ENCODE data around the gene GLCE.
"Not testable (repeated sequence)": the region's sequence is repeated elsewhere in the genome, so short reads cannot be mapped to it uniquely, and the experiment has no call there.

The GLCE gene

DNA sequence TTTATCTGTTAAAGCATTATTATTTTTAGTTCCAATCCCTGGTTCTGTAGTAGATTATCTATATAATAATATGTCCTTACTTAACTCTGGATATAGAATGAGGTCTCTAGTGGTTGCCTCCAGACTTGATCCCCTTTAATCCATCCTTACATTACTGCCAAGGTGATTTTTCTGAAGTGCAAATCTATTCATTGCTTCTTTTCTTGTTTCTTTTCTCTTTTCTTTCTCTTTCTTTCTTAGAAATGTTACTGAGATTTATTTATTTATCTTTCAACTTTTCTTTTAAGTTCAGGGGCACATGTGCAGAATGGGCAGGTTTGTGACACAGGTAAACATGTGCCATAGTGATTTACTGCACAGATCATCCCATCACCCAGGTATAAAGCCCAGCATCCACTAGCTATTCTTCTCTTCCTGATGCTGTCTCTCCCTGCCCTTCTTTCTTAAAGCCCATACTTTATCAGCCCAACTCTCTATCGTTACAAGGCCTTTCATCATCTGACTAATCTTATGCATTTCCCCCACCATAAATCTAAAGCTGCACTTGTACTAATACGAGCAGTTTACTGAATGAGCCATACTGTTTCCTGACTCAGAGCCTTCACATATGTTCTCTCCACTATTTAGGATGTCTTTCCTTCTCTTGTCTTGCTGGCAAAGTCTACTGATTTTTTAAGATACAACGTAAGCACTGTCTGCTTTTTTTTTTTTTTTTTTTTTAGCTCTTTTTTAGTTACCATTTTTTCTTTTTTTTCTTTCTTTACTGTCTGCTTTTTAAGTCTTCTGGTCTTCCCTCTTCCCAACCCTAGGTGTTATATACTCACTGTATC, 4.6 kb downstream of the GLCE start:
- Histone ChIP-seq H3K4me1 (ENCODE audit: control insufficient read depth, insufficient read depth, low read length) (peaks cover 15% of the 10 kb centered on the region), H3K27me3 (ENCODE audit: control insufficient read depth, insufficient read depth, low read length) (no peaks in the 10 kb centered on the region), H3K4me3 (ENCODE audit: low read length) (no peak overlapping the region), H3K9ac (ENCODE audit: low read length) (no peak overlapping the region), H3K36me3 (ENCODE audit: control insufficient read depth, insufficient read depth, low read length) (no peaks in the 10 kb centered on the region), H3K9me3 (ENCODE audit: control insufficient read depth, low read length) (no peaks in the 10 kb centered on the region)

DNA sequence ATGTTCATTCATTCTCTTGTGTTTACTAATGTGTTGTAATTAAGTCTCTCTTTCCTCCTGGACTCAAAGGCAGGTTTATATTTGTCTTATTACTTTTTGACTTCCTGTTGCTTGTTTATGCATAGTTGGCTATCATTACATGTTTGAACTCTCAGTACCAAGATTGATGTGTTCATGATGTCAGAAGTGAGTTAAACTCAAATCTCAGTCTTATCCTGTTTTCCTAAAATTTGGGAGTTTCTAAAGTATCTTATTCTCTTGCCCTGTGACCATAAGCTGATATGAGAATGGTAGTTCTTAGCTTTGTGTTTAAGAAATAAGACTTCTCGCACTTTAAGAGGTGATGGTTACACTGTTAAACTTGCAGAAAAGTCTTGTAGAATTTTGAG, 5.2 kb downstream of the GLCE start:
- H3K36me3 ChIP-seq (ENCODE audit: control insufficient read depth, insufficient read depth, low read length), result no peaks in the 10 kb centered on the region
- no peaks in the 10 kb centered on the region for H3K27me3 ChIP-seq (ENCODE audit: control insufficient read depth, insufficient read depth, low read length)
- peaks cover 14% of the 10 kb centered on the region for H3K4me1 ChIP-seq (ENCODE audit: control insufficient read depth, insufficient read depth, low read length)
- H3K9ac ChIP-seq (ENCODE audit: low read length), result no peak overlapping the region
- H3K4me3 ChIP-seq (ENCODE audit: low read length), result no peak overlapping the region
- H3K9me3 ChIP-seq (ENCODE audit: control insufficient read depth, low read length), result no peaks in the 10 kb centered on the region

DNA sequence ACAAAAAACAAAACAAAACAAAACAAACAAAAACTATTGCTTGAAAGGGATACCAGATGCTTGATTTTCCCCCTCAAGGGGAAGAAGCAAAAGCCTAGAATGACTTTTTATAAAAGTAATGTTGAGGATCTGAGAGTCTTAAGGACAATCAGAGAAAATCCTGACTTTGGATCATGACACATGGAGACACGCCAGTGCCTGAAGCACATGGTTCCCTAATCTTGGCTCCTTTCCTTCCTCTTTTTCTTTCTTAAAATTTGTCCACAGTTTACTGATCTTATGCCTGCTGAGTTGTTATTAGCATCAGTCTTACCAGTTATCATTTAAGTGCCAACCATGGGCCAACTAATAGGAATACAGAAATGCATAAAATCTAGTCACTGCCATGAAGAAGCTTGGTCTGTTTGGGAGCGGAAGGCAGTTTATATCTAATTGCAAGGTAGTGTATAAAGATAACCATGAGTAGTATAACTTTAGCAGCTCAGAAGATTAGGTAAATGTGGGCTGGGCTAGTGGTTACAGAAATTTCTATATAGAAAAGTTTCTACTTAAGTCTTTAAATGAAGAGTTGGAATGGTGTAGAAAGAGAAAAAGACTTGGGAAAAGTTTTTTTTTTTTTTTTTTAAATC, 6.9 kb downstream of the GLCE start:
- Histone ChIP-seq H3K9me3 (ENCODE audit: control insufficient read depth, low read length) (no peaks in the 10 kb centered on the region), H3K4me1 (ENCODE audit: control insufficient read depth, insufficient read depth, low read length) (peaks cover 14% of the 10 kb centered on the region), H3K36me3 (ENCODE audit: control insufficient read depth, insufficient read depth, low read length) (no peaks in the 10 kb centered on the region), H3K4me3 (ENCODE audit: low read length) (no peak overlapping the region), H3K27me3 (ENCODE audit: control insufficient read depth, insufficient read depth, low read length) (no peaks in the 10 kb centered on the region), H3K9ac (ENCODE audit: low read length) (no peak overlapping the region)

DNA sequence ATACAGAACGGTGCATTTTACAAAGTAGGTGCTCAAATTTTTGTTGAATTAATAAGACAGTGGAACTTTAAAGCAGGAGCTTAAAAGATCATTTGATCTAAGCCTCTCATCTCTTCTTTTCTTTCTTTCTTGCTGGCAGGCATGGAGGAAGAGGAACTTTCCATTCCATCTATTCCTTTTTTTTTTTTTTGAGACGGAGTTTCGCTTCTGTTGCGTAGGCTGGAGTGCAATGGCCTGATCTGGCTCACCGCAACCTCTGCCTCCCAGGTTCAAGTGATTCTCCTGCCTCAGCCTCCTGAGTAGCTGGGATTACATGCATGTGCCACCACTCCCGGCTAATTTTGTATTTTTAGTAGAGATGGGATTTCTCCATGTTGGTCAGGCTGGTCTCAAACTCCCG, 7.9 kb downstream of the GLCE start:
- not testable (repeated sequence) for H3K4me1 ChIP-seq (ENCODE audit: control insufficient read depth, insufficient read depth, low read length); H3K27me3 ChIP-seq (ENCODE audit: control insufficient read depth, insufficient read depth, low read length); H3K4me3 ChIP-seq (ENCODE audit: low read length); H3K9me3 ChIP-seq (ENCODE audit: control insufficient read depth, low read length); H3K9ac ChIP-seq (ENCODE audit: low read length); H3K36me3 ChIP-seq (ENCODE audit: control insufficient read depth, insufficient read depth, low read length)

DNA sequence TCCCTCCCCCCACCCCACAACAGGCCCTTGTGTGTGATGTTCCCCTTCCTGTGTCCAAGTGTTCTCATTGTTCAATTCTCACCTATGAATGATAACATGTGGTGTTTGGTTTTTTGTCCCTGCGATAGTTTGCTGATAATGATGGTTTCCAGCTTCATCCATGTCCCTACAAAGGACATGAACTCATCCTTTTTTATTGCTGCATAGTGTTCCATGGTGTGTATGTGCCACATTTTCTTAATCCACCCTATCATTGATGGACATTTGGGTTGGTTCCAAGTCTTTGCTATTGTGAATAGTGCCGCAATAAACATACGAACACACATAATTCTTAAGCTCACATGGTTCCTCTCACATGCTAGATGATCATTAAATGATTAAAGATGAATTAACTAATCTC, 9.1 kb downstream of the GLCE start:
- not testable (repeated sequence) for H3K9ac ChIP-seq (ENCODE audit: low read length); H3K27me3 ChIP-seq (ENCODE audit: control insufficient read depth, insufficient read depth, low read length); H3K4me1 ChIP-seq (ENCODE audit: control insufficient read depth, insufficient read depth, low read length); H3K9me3 ChIP-seq (ENCODE audit: control insufficient read depth, low read length); H3K4me3 ChIP-seq (ENCODE audit: low read length); H3K36me3 ChIP-seq (ENCODE audit: control insufficient read depth, insufficient read depth, low read length)

DNA sequence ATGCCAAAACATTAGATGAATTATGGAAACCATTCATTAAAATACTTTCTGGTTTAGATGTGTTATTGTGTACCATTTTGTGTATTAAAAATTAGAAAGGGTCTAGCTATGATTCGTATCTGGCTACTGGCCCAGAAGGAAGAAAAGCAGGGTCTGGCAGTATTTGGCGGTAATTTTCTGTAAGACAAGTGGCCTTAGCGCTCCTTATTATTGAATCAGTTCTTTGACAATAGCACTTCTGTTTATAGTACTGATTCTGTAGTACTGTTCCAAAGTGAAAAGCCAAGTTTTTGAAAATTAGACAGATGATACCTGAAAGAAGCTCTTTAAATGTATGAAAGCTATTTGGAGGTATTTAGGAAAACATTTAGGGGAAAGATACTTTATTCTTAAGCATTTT, 10.2 kb downstream of the GLCE start:
- Histone ChIP-seq H3K27me3 (ENCODE audit: control insufficient read depth, insufficient read depth, low read length) (no peaks in the 10 kb centered on the region), H3K9me3 (ENCODE audit: control insufficient read depth, low read length) (no peaks in the 10 kb centered on the region), H3K9ac (ENCODE audit: low read length) (no peak overlapping the region), H3K4me3 (ENCODE audit: low read length) (no peak overlapping the region), H3K4me1 (ENCODE audit: control insufficient read depth, insufficient read depth, low read length) (no peaks in the 10 kb centered on the region), H3K36me3 (ENCODE audit: control insufficient read depth, insufficient read depth, low read length) (no peaks in the 10 kb centered on the region)

DNA sequence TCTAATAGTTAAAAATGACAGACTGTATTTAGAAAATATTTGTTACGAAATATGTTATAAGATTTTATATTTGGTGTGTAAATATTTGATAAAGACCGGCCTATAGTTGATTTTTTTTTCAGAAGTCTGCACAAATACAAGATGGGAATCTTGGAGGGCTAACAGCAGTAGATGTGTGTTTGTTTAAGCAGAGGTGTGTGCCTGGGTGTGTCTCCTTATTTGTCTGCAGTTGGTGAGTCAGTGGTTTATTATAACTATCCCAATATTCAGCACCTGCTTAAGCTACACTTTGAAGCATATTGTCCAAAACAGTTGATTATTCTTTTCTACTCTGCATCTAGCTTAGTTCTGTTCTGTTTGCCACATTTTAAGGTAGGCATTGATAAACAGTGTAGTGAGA, 12.4 kb downstream of the GLCE start:
- H3K9ac ChIP-seq (ENCODE audit: low read length), result no peak overlapping the region
- no peaks in the 10 kb centered on the region for H3K36me3 ChIP-seq (ENCODE audit: control insufficient read depth, insufficient read depth, low read length)
- no peaks in the 10 kb centered on the region for H3K27me3 ChIP-seq (ENCODE audit: control insufficient read depth, insufficient read depth, low read length)
- no peaks in the 10 kb centered on the region for H3K9me3 ChIP-seq (ENCODE audit: control insufficient read depth, low read length)
- no peaks in the 10 kb centered on the region for H3K4me1 ChIP-seq (ENCODE audit: control insufficient read depth, insufficient read depth, low read length)
- H3K4me3 ChIP-seq (ENCODE audit: low read length), result no peak overlapping the region

DNA sequence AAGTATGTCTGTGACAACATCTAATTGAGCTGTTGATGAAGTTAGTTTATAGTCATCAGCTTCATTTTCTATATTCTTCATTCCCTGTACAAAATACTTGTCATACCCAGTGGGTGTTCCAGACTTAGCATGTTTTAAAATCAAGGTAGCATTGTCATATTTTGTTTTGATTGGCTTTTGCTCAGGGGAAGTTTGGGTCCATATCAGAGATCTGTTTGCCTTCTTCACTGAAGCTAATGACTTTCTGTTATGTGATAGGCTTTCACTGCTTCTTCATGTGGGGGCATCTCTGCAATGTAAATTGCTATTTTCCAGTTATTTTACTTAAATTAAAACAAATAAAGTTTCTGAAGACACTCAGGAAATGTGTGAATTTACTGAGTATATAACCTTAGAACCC, 15.1 kb downstream of the GLCE start:
- Histone ChIP-seq H3K4me3 (ENCODE audit: low read length) (no peak overlapping the region), H3K9me3 (ENCODE audit: control insufficient read depth, low read length) (no peaks in the 10 kb centered on the region), H3K36me3 (ENCODE audit: control insufficient read depth, insufficient read depth, low read length) (no peaks in the 10 kb centered on the region), H3K4me1 (ENCODE audit: control insufficient read depth, insufficient read depth, low read length) (no peaks in the 10 kb centered on the region), H3K9ac (ENCODE audit: low read length) (no peak overlapping the region), H3K27me3 (ENCODE audit: control insufficient read depth, insufficient read depth, low read length) (no peaks in the 10 kb centered on the region)

DNA sequence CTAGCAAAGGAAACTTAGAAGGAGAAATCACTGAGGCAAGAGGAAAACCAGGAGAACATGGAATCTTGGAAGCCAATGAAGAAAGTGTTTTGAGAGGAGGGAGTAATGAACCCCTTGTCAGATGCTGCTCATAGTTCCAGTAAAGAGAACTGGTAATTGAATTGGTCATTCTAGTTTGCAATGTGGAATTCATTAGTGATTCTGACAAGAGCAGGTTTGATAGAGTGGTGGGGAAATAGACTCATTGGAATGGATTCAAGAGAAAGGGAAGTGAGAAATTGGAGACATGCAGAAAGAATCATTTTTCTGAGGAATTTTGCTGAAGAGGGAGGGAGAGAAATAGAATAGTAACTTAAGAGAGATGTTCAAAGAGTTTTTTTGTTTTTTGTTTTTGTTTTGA, 21.0 kb downstream of the GLCE start:
- Histone ChIP-seq H3K4me1 (ENCODE audit: control insufficient read depth, insufficient read depth, low read length) (peaks cover 9% of the 10 kb centered on the region), H3K9me3 (ENCODE audit: control insufficient read depth, low read length) (no peaks in the 10 kb centered on the region), H3K9ac (ENCODE audit: low read length) (no peak overlapping the region), H3K36me3 (ENCODE audit: control insufficient read depth, insufficient read depth, low read length) (no peaks in the 10 kb centered on the region), H3K27me3 (ENCODE audit: control insufficient read depth, insufficient read depth, low read length) (no peaks in the 10 kb centered on the region), H3K4me3 (ENCODE audit: low read length) (no peak overlapping the region)

DNA sequence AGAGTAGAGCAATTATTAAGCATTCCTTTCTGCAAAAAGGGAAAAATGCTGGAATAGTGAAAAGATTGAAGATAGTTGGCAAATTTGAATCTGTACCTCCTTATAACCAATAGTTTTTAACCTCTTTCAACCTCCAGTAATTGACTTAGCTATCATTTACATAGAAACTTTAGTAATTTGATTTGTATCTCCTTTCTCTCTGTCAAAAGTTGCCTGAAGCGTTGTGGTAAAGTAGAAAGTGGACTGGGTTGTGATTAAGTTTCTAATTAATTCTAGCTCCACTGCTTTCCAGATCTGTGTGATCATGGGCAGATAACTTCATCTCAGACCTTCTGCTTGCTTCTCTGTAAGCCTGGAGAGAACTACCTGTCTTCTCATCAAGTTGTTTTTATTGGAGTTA, 24.8 kb downstream of the GLCE start:
- Histone ChIP-seq H3K4me1 (ENCODE audit: control insufficient read depth, insufficient read depth, low read length) (peaks cover 9% of the 10 kb centered on the region), H3K36me3 (ENCODE audit: control insufficient read depth, insufficient read depth, low read length) (no peaks in the 10 kb centered on the region), H3K27me3 (ENCODE audit: control insufficient read depth, insufficient read depth, low read length) (no peaks in the 10 kb centered on the region), H3K9ac (ENCODE audit: low read length) (no peak overlapping the region), H3K9me3 (ENCODE audit: control insufficient read depth, low read length) (no peaks in the 10 kb centered on the region), H3K4me3 (ENCODE audit: low read length) (no peak overlapping the region)

DNA sequence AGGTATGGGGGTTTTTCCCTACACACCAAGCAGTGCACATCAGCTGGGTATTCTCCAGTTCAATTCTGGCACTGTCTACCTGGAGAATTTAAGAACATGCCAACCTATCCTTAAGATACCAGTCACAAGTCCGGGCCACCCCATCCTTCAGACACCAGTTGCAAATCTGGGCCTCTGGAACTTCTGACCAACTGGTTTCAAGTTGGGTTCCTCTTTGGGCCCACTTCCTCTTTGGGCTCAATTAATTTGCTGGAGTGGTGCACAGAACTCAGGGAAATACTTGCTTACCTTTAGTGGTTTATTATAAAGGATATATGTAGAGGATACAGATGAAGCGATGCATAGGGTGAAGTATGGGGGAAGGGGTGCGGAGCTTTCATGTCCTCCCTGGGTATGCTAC, 25.3 kb downstream of the GLCE start:
- Histone ChIP-seq H3K27me3 (ENCODE audit: control insufficient read depth, insufficient read depth, low read length) (no peaks in the 10 kb centered on the region), H3K4me1 (ENCODE audit: control insufficient read depth, insufficient read depth, low read length) (peaks cover 9% of the 10 kb centered on the region), H3K36me3 (ENCODE audit: control insufficient read depth, insufficient read depth, low read length) (no peaks in the 10 kb centered on the region), H3K9me3 (ENCODE audit: control insufficient read depth, low read length) (no peaks in the 10 kb centered on the region), H3K9ac (ENCODE audit: low read length) (no peak overlapping the region), H3K4me3 (ENCODE audit: low read length) (no peak overlapping the region)

DNA sequence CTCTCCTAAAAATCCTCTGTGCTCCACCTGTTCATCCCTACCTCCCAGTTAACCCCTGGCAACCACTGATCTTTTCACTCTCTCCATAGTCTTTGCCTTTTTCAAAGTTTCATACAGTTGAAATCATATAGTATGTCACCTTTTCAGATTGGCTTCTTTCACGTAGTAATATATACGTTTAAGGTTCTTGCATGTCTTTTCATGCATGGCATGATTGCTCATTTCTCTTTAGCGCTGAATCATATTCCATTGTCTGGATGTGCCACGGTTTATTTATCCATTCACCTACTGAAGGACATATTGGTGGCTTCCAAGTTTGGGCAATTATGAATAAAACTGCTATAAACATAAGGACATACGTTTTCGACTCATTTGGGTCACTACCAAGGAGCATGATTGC, 28.7 kb downstream of the GLCE start:
- Histone ChIP-seq H3K4me3 (ENCODE audit: low read length) (no peak overlapping the region), H3K4me1 (ENCODE audit: control insufficient read depth, insufficient read depth, low read length) (peaks cover 9% of the 10 kb centered on the region), H3K9ac (ENCODE audit: low read length) (no peak overlapping the region), H3K36me3 (ENCODE audit: control insufficient read depth, insufficient read depth, low read length) (no peaks in the 10 kb centered on the region), H3K27me3 (ENCODE audit: control insufficient read depth, insufficient read depth, low read length) (no peaks in the 10 kb centered on the region), H3K9me3 (ENCODE audit: control insufficient read depth, low read length) (no peaks in the 10 kb centered on the region)
